K562 (cell line): Measurements from ENCODE around the gene FOSL1. TPM values are rescaled to one million over a fixed set of nuclear protein-coding genes. Genes with fewer than 3 reads are reported as not detected.

ENCODE experiments used
- ATF7 ChIP-seq: fragments of 450-650 bp; IDR thresholded peaks from 2 replicates; pipeline ENCODE4 v1.7.1; 2014; ENCODE audit warnings: mild to moderate bottlenecking, moderate library complexity
- BCL6 ChIP-seq: fragments of 250-450 bp; sonication (Bioruptor Pico); IDR thresholded peaks from 2 replicates; pipeline ENCODE4 v1.4.0; 2020
- ELF2 ChIP-seq: fragments of 250-450 bp; sonication (Bioruptor Pico); IDR thresholded peaks from 2 replicates; pipeline ENCODE4 v1.5.0; 2021; ENCODE audit warnings: mild to moderate bottlenecking
- FOXA3 ChIP-seq, 2 experiments: fragments of 450-650 bp in 1 of 2; sonication (generic) in 1 of 2; formaldehyde crosslinking; IDR thresholded peaks in 1 of 2; conservative IDR thresholded peaks in 1 of 2; 2 replicates each; pipeline versions ENCODE4 v1.4.0 to v1.8.0; 2020 to 2022; ENCODE audit warnings: mild to moderate bottlenecking in 2 of 2, missing genetic modification reagents in 1 of 2
- FOXP1 ChIP-seq: sonication (generic); formaldehyde crosslinking; IDR thresholded peaks from 2 replicates; pipeline ENCODE4 v1.8.0; 2022; ENCODE audit warnings: mild to moderate bottlenecking, missing genetic modification reagents
- GABPB2 ChIP-seq: fragments of 250-450 bp; sonication (Bioruptor Pico); conservative IDR thresholded peaks from 2 replicates; pipeline ENCODE4 v1.5.1; 2021; ENCODE audit warnings: mild to moderate bottlenecking
- GTF2A2 ChIP-seq: IDR thresholded peaks from 2 replicates; pipeline ENCODE4 v1.6.1; 2016; ENCODE audit warnings: mild to moderate bottlenecking, missing genetic modification characterization, missing compliant biosample characterization
- HDAC1 ChIP-seq, 2 experiments: fragments of 450-650 bp; IDR thresholded peaks; 2 replicates each; pipeline ENCODE4 v1.6.1; 2016 to 2017; ENCODE audit warnings: inconsistent platforms in 1 of 2, mild to moderate bottlenecking in 1 of 2, moderate library complexity in 1 of 2
- HDAC3 ChIP-seq: fragments of 450-650 bp; IDR thresholded peaks from 2 replicates; pipeline ENCODE4 v1.6.1; 2018; ENCODE audit warnings: borderline replicate concordance, mild to moderate bottlenecking, moderate library complexity; ENCODE audit not compliant: partially characterized antibody
- KLF16 ChIP-seq: IDR thresholded peaks from 2 replicates; pipeline ENCODE4 v1.6.1; 2016; ENCODE audit warnings: antibody characterized with exemption
- NCOA1 ChIP-seq: fragments of 450-650 bp; IDR thresholded peaks from 2 replicates; pipeline ENCODE4 v1.6.1; 2016; ENCODE audit warnings: low read depth
- NFE2 ChIP-seq: IDR thresholded peaks from 2 replicates; pipeline ENCODE4 v1.6.1; 2014; ENCODE audit warnings: antibody characterized with exemption, low read depth
- PHF8 ChIP-seq: fragments of 200-600 bp; sonication (generic); IDR thresholded peaks from 2 replicates; pipeline ENCODE4 v1.6.1; 2012; ENCODE audit warnings: mixed run types, mild to moderate bottlenecking, inconsistent platforms, low read length, moderate library complexity, borderline replicate concordance
- XRCC5 ChIP-seq: fragments of 200-400 bp; formaldehyde crosslinking; IDR thresholded peaks from 2 replicates; pipeline ENCODE4 v1.6.1; 2017; ENCODE audit warnings: low read depth, mild to moderate bottlenecking, low read length
- ZC3H11A ChIP-seq: IDR thresholded peaks from 2 replicates; pipeline ENCODE4 v1.6.1; 2012; ENCODE audit warnings: low read depth, low read length, improper control_type of control experiment
- ZKSCAN3 ChIP-seq: fragments of 250-450 bp; sonication (Bioruptor Pico); IDR thresholded peaks from 2 replicates; pipeline ENCODE4 v1.4.0; 2020
- ZNF232 ChIP-seq: sonication (generic); formaldehyde crosslinking; IDR thresholded peaks from 2 replicates; pipeline ENCODE4 v1.8.0; 2022; ENCODE audit warnings: mild to moderate bottlenecking, missing genetic modification reagents
- ZNF253 ChIP-seq: fragments of 250-450 bp; sonication (Bioruptor Pico); conservative IDR thresholded peaks from 2 replicates; pipeline ENCODE4 v1.6.1; 2021; ENCODE audit warnings: mild to moderate bottlenecking
- ZNF507 ChIP-seq: conservative IDR thresholded peaks from 2 replicates; pipeline ENCODE4 v1.6.1; 2017; ENCODE audit warnings: missing genetic modification characterization, missing compliant biosample characterization
- ZNF57 ChIP-seq: fragments of 450-650 bp; formaldehyde crosslinking; IDR thresholded peaks from 2 replicates; pipeline ENCODE4 v1.4.0; 2020; ENCODE audit warnings: mild to moderate bottlenecking, moderate library complexity
- ZSCAN29 ChIP-seq: fragments of 450-650 bp; IDR thresholded peaks from 2 replicates; pipeline ENCODE4 v1.6.1; 2017
- polyA plus RNA-seq, 8 experiments: library from polyadenylated mRNA; depleted of rRNA in 4 of 8; stranded (reverse) in 5 of 8; unstranded in 3 of 8; fragments of >200 nt; fragmentation: Nextera tagmentation in 2 of 8; fragmentation: Illumina TruSeq in 1 of 8; extraction: Ambion mirVana in 2 of 8; extraction: Trizol in 1 of 8; gene quantifications; 2 replicates each; pipeline versions ENCODE4 v1.2.1 to v1.2.3, GENCODE V29; 2011 to 2014; ENCODE audit warnings: inconsistent platforms in 1 of 8, missing spikeins in 1 of 8
- total RNA-seq, 7 experiments: library from RNA; depleted of rRNA in 6 of 7; stranded (reverse); fragments of >200 nt in 6 of 7; fragmentation: Illumina TruSeq in 2 of 7; extraction: Trizol in 2 of 7; gene quantifications; 2 replicates each; pipeline versions ENCODE4 v1.2.1 to v1.2.3, GENCODE V29; 2011 to 2021; ENCODE audit warnings: low replicate concordance in 1 of 7
- TF ChIP-seq, protein P1 (sequence below), 2 experiments: fragments of 450-650 bp; formaldehyde crosslinking in 1 of 2; IDR thresholded peaks; 2 replicates each; pipeline versions ENCODE4 v1.4.0 to v1.6.1; 2014 to 2020; ENCODE audit warnings: mild to moderate bottlenecking in 2 of 2, borderline replicate concordance in 1 of 2, low read depth in 1 of 2

FOSL1 gene
- total and polyA plus RNA-seq, 9 of the 15 experiments (the other 6 are each of a cell fraction or from before 2014, with no cell fraction given), result 3.5 to 39.6 (median 10.0) TPM

GRCh38 chr11:65891219-65892136 is 8.7 kb downstream of the FOSL1 start (continued):
- TF ChIP-seq ZNF232 (no peak; the same call in 1 of the 2 replicates), NFE2 (no peak; the same call in 1 of the 2 replicates), ZKSCAN3 (CRISPR knock-in tag) (no peak), ZSCAN29 (0 out of 2 replicates have a peak, but pooled peaks have one; percentile 10), XRCC5 (peak; percentile 62), FOXA3 (CRISPR knock-in tag; conservative IDR thresholded peaks at IDR 0.05 in 1 of 2, IDR thresholded peaks at IDR 0.05 in 1 of 2) (0 out of 4 replicates have a peak, but pooled peaks of 1 of the 2 experiments have one; percentile 25), HDAC1 (IDR thresholded peaks at IDR 0.05) (no peak), HDAC3 (no peak), FOXP1 (no peak), BCL6 (CRISPR knock-in tag) (no peak), GTF2A2 (tag) (no peak), KLF16 (no peak), NCOA1 (0 out of 2 replicates have a peak, but pooled peaks have one; percentile 17), PHF8 (no peak), ZNF57 (no peak), ZNF507 (tag) (no peak), ZNF253 (CRISPR knock-in tag) (no peak), ZC3H11A (no peak), ELF2 (CRISPR knock-in tag) (0 out of 2 replicates have a peak, but pooled peaks have one; percentile 16), ATF7 (no peak), GABPB2 (no peak)
- TF ChIP-seq, protein P1, sequence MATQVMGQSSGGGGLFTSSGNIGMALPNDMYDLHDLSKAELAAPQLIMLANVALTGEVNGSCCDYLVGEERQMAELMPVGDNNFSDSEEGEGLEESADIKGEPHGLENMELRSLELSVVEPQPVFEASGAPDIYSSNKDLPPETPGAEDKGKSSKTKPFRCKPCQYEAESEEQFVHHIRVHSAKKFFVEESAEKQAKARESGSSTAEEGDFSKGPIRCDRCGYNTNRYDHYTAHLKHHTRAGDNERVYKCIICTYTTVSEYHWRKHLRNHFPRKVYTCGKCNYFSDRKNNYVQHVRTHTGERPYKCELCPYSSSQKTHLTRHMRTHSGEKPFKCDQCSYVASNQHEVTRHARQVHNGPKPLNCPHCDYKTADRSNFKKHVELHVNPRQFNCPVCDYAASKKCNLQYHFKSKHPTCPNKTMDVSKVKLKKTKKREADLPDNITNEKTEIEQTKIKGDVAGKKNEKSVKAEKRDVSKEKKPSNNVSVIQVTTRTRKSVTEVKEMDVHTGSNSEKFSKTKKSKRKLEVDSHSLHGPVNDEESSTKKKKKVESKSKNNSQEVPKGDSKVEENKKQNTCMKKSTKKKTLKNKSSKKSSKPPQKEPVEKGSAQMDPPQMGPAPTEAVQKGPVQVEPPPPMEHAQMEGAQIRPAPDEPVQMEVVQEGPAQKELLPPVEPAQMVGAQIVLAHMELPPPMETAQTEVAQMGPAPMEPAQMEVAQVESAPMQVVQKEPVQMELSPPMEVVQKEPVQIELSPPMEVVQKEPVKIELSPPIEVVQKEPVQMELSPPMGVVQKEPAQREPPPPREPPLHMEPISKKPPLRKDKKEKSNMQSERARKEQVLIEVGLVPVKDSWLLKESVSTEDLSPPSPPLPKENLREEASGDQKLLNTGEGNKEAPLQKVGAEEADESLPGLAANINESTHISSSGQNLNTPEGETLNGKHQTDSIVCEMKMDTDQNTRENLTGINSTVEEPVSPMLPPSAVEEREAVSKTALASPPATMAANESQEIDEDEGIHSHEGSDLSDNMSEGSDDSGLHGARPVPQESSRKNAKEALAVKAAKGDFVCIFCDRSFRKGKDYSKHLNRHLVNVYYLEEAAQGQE (IDR thresholded peaks at IDR 0.05; ENCODE audit: borderline replicate concordance), result peak; percentile 27; the same call in 1 of the 2 replicates
- TF ChIP-seq, protein P1 (CRISPR knock-in tag; IDR thresholded peaks at IDR 0.05; ENCODE audit: low read depth), result no peak
